ENCODE results near the gene WIPF2.
A peak's percentile ranks its signal among the peaks of the same experiment; 100 is the strongest.

The WIPF2 gene

GRCh38 chr17:40317880-40318829 is 99.1 kb downstream of the WIPF2 start (continued):
- peak; percentile 63; the same call in 1 of the 2 replicates for TF ChIP-seq ZNF610 (tag by site-specific recombination; IDR thresholded peaks at IDR 0.05; ENCODE audit: borderline replicate concordance)
- TF ChIP-seq ZNF146 (tag by site-specific recombination; IDR thresholded peaks at IDR 0.05) = no peak
- no peak for TF ChIP-seq MYNN (tag by site-specific recombination; IDR thresholded peaks at IDR 0.05; ENCODE audit: borderline replicate concordance)

GRCh38 chr17:40318830-40319391 is 99.8 kb downstream of the WIPF2 start:
- H3K36me3 ChIP-seq (ENCODE audit: control insufficient read depth in 2 of 2, insufficient read depth in 1 of 2, low read length in 2 of 2) = no peaks in the 10 kb centered on the region
- CTCF ChIA-PET = interaction anchor here (0.6 to 6.0 kb wide), 7 partner anchors 9 to 140 kb away, joined by 3 to 85 read pairs (median 4); no protein-coding TSS in a partner anchor
- peaks cover 41% of the 10 kb centered on the region for H3K4me1 ChIP-seq (ENCODE audit: control insufficient read depth, insufficient read depth, low read length)
- peak overlapping the region; percentile 66 for H3K4me3 ChIP-seq (ENCODE audit: low read depth, low read length)
- H3K9me3 ChIP-seq (ENCODE audit: control insufficient read depth, insufficient read depth, low read depth, low read length) = no peaks in the 10 kb centered on the region
- peak overlapping the region; percentile 86; the same call in 1 of the 2 replicates for H3K27ac ChIP-seq (ENCODE audit: extremely low read depth, low read depth, low read length)
- POLR2A ChIA-PET = interaction anchor here (0.7 to 2.0 kb wide), 5 partner anchors 9 to 30 kb away, joined by 3 to 11 read pairs (median 3); no protein-coding TSS in a partner anchor
- TF ChIP-seq PATZ1 (tag by site-specific recombination; IDR thresholded peaks at IDR 0.05) (peak; percentile 20; the same call in 1 of the 2 replicates), REST (tag by site-specific recombination; IDR thresholded peaks at IDR 0.05) (no peak), ZNF692 (tag by site-specific recombination; IDR thresholded peaks at IDR 0.05) (peak; percentile 58; the same call in 1 of the 2 replicates), CTCF (tag by site-specific recombination; IDR thresholded peaks at IDR 0.05) (peak; percentile 49), OSR2 (tag by site-specific recombination; IDR thresholded peaks at IDR 0.05) (no peak), KLF17 (tag by site-specific recombination; IDR thresholded peaks at IDR 0.05) (0 out of 2 replicates have a peak, but pooled peaks have one; percentile 16), ZNF473 (tag by site-specific recombination; IDR thresholded peaks at IDR 0.05) (no peak), ZNF600 (tag by site-specific recombination; IDR thresholded peaks at IDR 0.05) (peak; percentile 45; the same call in 1 of the 2 replicates), GLI2 (tag by site-specific recombination; IDR thresholded peaks at IDR 0.05; ENCODE audit: borderline replicate concordance, low read depth) (no peak), GLIS2 (tag by site-specific recombination; IDR thresholded peaks at IDR 0.05) (peak; percentile 75), ZNF404 (tag by site-specific recombination; IDR thresholded peaks at IDR 0.05) (no peak), ZNF423 (tag by site-specific recombination; IDR thresholded peaks at IDR 0.05) (no peak), SP2 (tag by site-specific recombination; IDR thresholded peaks at IDR 0.05) (no peak), ZNF2 (tag by site-specific recombination; IDR thresholded peaks at IDR 0.05) (no peak), ZNF266 (tag by site-specific recombination; IDR thresholded peaks at IDR 0.05; ENCODE audit: low read depth) (no peak)
